Activated CD8-positive, alpha-beta memory T cell treated with anti-CD3 and anti-CD28 coated beads for 48 hours (primary cell): Measurements from ENCODE around the gene LRIG1.

Experiments used
- DNase-seq, 3 experiments: peaks; one replicate each; pipeline ENCODE4 v3.0.0-alpha.2; 2020; ENCODE audit warnings: low read depth in 2 of 3, low spot score in 2 of 3

The LRIG1 gene

GRCh38 chr3:66392512-66392911 lies 108.3 kb downstream of the LRIG1 start:
- DNase-seq = no peak

GRCh38 chr3:66390013-66390412 lies 110.8 kb downstream of the LRIG1 start:
- no peak for DNase-seq

GRCh38 chr3:66386925-66387650 lies 113.7 kb downstream of the LRIG1 start:
- no peak for DNase-seq

- no peak for DNase-seq
Observed at GRCh38 chr3:66386011-66386924, 114.6 kb downstream of the LRIG1 start.

- no peak for DNase-seq
Observed at GRCh38 chr3:66385066-66385465, 115.8 kb downstream of the LRIG1 start.

- DNase-seq = no peak
Observed at GRCh38 chr3:66383998-66384745, 116.7 kb downstream of the LRIG1 start.

GRCh38 chr3:66383023-66383422 lies 117.8 kb downstream of the LRIG1 start:
- DNase-seq = no peak

- no peak for DNase-seq
Observed at GRCh38 chr3:66382142-66382541, 118.7 kb downstream of the LRIG1 start.

GRCh38 chr3:66381626-66382025 lies 119.2 kb downstream of the LRIG1 start:
- no peak for DNase-seq

- no peak for DNase-seq
Observed at GRCh38 chr3:66380200-66380932, 120.5 kb downstream of the LRIG1 start.

- DNase-seq = no peak
Observed at GRCh38 chr3:66379565-66379964, 121.3 kb downstream of the LRIG1 start.

- no peak for DNase-seq
Observed at GRCh38 chr3:66378256-66378655, 122.6 kb downstream of the LRIG1 start.

- DNase-seq = no peak
Observed at GRCh38 chr3:66377800-66378199, 123.0 kb downstream of the LRIG1 start.

- DNase-seq = no peak
Observed at GRCh38 chr3:66376568-66376967, 124.3 kb downstream of the LRIG1 start.

- no peak for DNase-seq
Observed at GRCh38 chr3:66372681-66373350, 128.0 kb downstream of the LRIG1 start.

- DNase-seq = no peak
Observed at GRCh38 chr3:66371432-66371831, 129.4 kb downstream of the LRIG1 start.

GRCh38 chr3:66370179-66370578 lies 130.6 kb downstream of the LRIG1 start:
- DNase-seq = no peak

- no peak for DNase-seq
Observed at GRCh38 chr3:66367979-66368378, 132.8 kb downstream of the LRIG1 start.

- DNase-seq = no peak
Observed at GRCh38 chr3:66366747-66367146, 134.1 kb downstream of the LRIG1 start.

- DNase-seq = no peak
Observed at GRCh38 chr3:66365080-66365479, 135.7 kb downstream of the LRIG1 start.
